Spleen (tissue), 11 donors: ENCODE data around the gene SNX27. TPM values are rescaled to one million over a fixed set of nuclear protein-coding genes. Genes with fewer than 3 reads are reported as not detected.
"Not testable (repeated sequence)": the region's sequence is repeated elsewhere in the genome, so short reads cannot be mapped to it uniquely, and the experiment has no call there.

ENCODE experiments used
- DNase-seq: peaks from one replicate; pipeline ENCODE4 v3.0.0-alpha.2; 2020
- H3K27ac ChIP-seq, 8 donors: fragments of 200-600 bp; sonication (generic) in 7 of 8; 1 replicate in 4 of 8; 2 replicates in 4 of 8; pipeline versions ENCODE4 v1.5.0 to v1.8.0; 2016 to 2021; ENCODE audit warnings: inconsistent platforms in 4 of 8, mild to moderate bottlenecking in 4 of 8, moderate library complexity in 1 of 8
- H3K27me3 ChIP-seq, 7 donors: fragments of 200-600 bp; sonication (generic) in 6 of 7; replicated peaks in 1 of 7; 1 replicate in 4 of 7; 2 replicates in 3 of 7; pipeline versions ENCODE4 v1.5.0 to v1.8.0; 2016 to 2021; ENCODE audit warnings: inconsistent platforms in 3 of 7, mild to moderate bottlenecking in 1 of 7
- H3K36me3 ChIP-seq, 6 donors: fragments of 200-600 bp; sonication (generic) in 5 of 6; 1 replicate in 4 of 6; 2 replicates in 2 of 6; pipeline versions ENCODE4 v1.5.0 to v1.8.0; 2016 to 2021; ENCODE audit warnings: inconsistent platforms in 2 of 6
- H3K4me1 ChIP-seq, 6 donors: fragments of 200-600 bp; sonication (generic) in 5 of 6; 1 replicate in 3 of 6; 2 replicates in 3 of 6; pipeline versions ENCODE4 v1.5.0 to v1.8.0; 2016 to 2021; ENCODE audit warnings: inconsistent platforms in 3 of 6
- H3K4me3 ChIP-seq, 8 donors: fragments of 200-600 bp; sonication (generic) in 7 of 8; 1 replicate in 4 of 8; 2 replicates in 4 of 8; pipeline versions ENCODE4 v1.5.0 to v1.8.0; 2016 to 2021; ENCODE audit warnings: inconsistent platforms in 4 of 8, mild to moderate bottlenecking in 4 of 8, moderate library complexity in 2 of 8
- H3K9me3 ChIP-seq, 8 donors: fragments of 200-600 bp; sonication (generic) in 7 of 8; 1 replicate in 4 of 8; 2 replicates in 4 of 8; pipeline versions ENCODE4 v1.5.0 to v1.8.0; 2016 to 2021; ENCODE audit warnings: inconsistent platforms in 4 of 8
- POLR2A ChIP-seq, 3 donors: fragments of 450-650 bp; IDR thresholded peaks; one replicate each; pipeline ENCODE4 v1.5.1; 2017; ENCODE audit warnings: antibody characterized with exemption in 3 of 3, mild to moderate bottlenecking in 1 of 3
- POLR2AphosphoS5 ChIP-seq, 3 donors: sonication (generic); formaldehyde crosslinking; IDR thresholded peaks; one replicate each; pipeline ENCODE4 v1.5.1; 2017; ENCODE audit warnings: antibody characterized with exemption in 3 of 3
- WGBS, 5 donors: extraction: QIAGEN DNeasy Blood & Tissue Kit in 3 of 5; methylation state at CpG; one replicate each; pipeline versions ENCODE4 v1.1.5 to v1.1.7; 2013 to 2018; 5-methylcytosine and 5-hydroxymethylcytosine counted together
- intact Hi-C: fragments of 100-400 bp; cut with DNase I; formaldehyde crosslinking; loops from one replicate; pipeline ENCODE4 v1.15.0; 2023; ENCODE audit warnings: low total_unique reads
- polyA plus RNA-seq, 3 donors: library from polyadenylated mRNA; stranded (reverse); fragments of 200-250 nt; gene quantifications; one replicate each; pipeline ENCODE4 v1.2.1, GENCODE V29; 2013
- total RNA-seq, 7 donors: library from RNA; depleted of rRNA in 3 of 7; stranded (reverse); fragments of >200 nt in 3 of 7; fragmentation: NEBNext Ultra II Directional in 4 of 7; extraction: Animal tissue kit (Norgen Biotek cat#: 25700) in 4 of 7; gene quantifications; one replicate each; pipeline versions ENCODE4 v1.1.0 to v1.2.1, GENCODE V29; 2016 to 2021
- TF ChIP-seq, protein P1 (sequence below), 11 experiments: fragments of 200-600 bp in 7 of 11; fragments of 450-650 bp in 4 of 11; sonication (generic) in 4 of 11; IDR thresholded peaks in 8 of 11; conservative IDR thresholded peaks in 3 of 11; 1 replicate in 7 of 11; 2 replicates in 4 of 11; pipeline versions ENCODE4 v1.4.0 to v1.8.0; 2016 to 2021; ENCODE audit warnings: antibody characterized with exemption in 11 of 11, inconsistent platforms in 4 of 11, mild to moderate bottlenecking in 1 of 11
- donor health status: healthy with polysubstance abuse.
- donor health status: DM: no; HTN: no; CAD: no; lungs with moderate emphysema.
- donor health status: DM: no; HTN: no; CAD: no.
- donor health status: Bipolar disorder and iron deficiency.
- donor health status: healthy.
- donor health status: DM: no; HTN: no; CAD: no.
- donor health status: DM: yes; HTN: yes; CAD: no.

Gene SNX27
- total and polyA plus RNA-seq, 10 donors = 3.1 to 69.6 (median 48.3) TPM

DNA sequence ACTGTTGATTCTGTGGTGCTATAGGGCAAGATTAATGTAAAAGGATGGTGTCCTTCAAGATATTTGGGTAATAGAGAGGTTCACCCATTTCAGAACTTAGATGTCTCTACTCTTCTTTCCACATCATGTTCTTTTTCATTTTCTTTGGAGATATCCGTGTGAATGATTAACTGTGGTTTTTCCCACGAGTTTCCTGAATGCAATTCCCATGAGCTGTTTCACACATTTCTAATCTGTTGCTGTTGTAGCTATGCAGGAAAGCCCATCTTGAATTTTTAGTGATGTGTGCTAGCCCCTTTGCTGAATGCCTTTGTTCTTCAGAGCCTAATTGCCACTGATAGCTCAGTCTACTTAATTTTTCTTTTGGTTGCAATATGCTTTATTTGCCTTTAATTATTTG, 27.6 kb downstream of the SNX27 start:
- DNase-seq = no peak
- Histone ChIP-seq H3K4me1 (peaks cover 4 to 39% (median 14%) of the 10 kb centered on the region in 6 donors), H3K4me3 (no peak overlapping the region), H3K9me3 (no peaks in the 10 kb centered on the region), H3K27me3 (no peaks in the 10 kb centered on the region), H3K36me3 (peaks cover 0 to 39% (median 4%) of the 10 kb centered on the region in 6 donors), H3K27ac (no peak overlapping the region)
- TF ChIP-seq, protein P1, sequence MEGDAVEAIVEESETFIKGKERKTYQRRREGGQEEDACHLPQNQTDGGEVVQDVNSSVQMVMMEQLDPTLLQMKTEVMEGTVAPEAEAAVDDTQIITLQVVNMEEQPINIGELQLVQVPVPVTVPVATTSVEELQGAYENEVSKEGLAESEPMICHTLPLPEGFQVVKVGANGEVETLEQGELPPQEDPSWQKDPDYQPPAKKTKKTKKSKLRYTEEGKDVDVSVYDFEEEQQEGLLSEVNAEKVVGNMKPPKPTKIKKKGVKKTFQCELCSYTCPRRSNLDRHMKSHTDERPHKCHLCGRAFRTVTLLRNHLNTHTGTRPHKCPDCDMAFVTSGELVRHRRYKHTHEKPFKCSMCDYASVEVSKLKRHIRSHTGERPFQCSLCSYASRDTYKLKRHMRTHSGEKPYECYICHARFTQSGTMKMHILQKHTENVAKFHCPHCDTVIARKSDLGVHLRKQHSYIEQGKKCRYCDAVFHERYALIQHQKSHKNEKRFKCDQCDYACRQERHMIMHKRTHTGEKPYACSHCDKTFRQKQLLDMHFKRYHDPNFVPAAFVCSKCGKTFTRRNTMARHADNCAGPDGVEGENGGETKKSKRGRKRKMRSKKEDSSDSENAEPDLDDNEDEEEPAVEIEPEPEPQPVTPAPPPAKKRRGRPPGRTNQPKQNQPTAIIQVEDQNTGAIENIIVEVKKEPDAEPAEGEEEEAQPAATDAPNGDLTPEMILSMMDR (IDR thresholded peaks at IDR 0.05 in 8 of 11, conservative IDR thresholded peaks at IDR 0.05 in 3 of 11) = no peak
- TF ChIP-seq POLR2AphosphoS5 (IDR thresholded peaks at IDR 0.05) (no peak), POLR2A (IDR thresholded peaks at IDR 0.05) (no peak)
- intact Hi-C loops = no loop called here
- 49 to 61% (median 55%) methylated on average over 2 of the region's 2 CpGs for WGBS, 5 donors

DNA sequence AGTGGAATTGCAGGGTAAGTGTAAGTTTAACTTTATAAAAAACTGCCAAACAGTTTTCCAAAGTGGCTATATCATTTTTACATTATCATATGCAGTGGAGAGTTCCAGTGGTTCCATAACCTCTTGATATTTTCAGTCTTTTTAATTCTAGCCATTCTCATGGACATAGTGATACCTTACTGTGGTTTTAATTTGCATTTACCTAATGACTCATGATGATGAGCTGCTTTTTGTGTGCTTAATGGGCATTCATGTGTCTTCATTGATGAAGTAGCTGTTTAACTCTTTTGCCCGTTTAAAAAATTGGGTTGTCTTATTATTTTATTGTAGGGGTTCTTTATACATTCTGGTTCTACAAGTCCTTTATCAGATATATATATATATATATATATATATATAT, 29.4 kb downstream of the SNX27 start:
- intact Hi-C loops = no loop called here
- no peak for DNase-seq
- H3K4me1 ChIP-seq = peaks cover 4 to 32% (median 11%) of the 10 kb centered on the region in 6 donors

DNA sequence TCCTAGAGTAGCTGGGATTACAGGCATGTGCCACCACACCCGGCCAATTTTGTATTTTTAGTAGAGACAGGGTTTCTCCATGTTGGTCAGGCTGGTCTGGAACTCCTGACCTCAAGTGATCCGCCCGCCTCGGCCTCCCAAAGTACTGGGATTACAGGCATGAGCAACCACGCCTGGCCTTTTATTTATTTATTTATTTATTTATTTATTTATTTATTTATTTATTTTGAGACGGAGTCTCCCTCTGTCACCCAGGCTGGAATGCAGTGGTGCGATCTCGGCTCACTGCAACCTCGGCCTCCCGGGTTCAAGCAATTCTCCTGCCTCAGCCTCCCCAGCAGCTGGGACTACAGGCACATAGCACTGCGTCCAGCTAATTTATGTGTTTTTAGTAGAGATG, 31.2 kb downstream of the SNX27 start:
- 92 to 100% (median 95%) methylated on average over 11 of the region's 11 CpGs for WGBS, 5 donors
- peaks cover 0 to 61% (median 4%) of the 10 kb centered on the region in 6 donors for H3K36me3 ChIP-seq
- H3K27me3 ChIP-seq, DNase-seq, H3K4me3 ChIP-seq, H3K27ac ChIP-seq, intact Hi-C loops: not testable (repeated sequence)
- H3K4me1 ChIP-seq = peaks cover 0 to 23% (median 5%) of the 10 kb centered on the region in 6 donors
- H3K9me3 ChIP-seq = peaks cover 0 to 11% (median 0%) of the 10 kb centered on the region in 8 donors

More for the DNA sequence above, 29.4 kb downstream of the SNX27 start:
- H3K4me3 ChIP-seq = no peak overlapping the region
- H3K9me3 ChIP-seq = peaks cover 0 to 8% (median 0%) of the 10 kb centered on the region in 8 donors
- no peaks in the 10 kb centered on the region for H3K27me3 ChIP-seq
- no peak overlapping the region for H3K27ac ChIP-seq
- peaks cover 0 to 57% (median 4%) of the 10 kb centered on the region in 6 donors for H3K36me3 ChIP-seq
- TF ChIP-seq POLR2AphosphoS5 (IDR thresholded peaks at IDR 0.05) (no peak), POLR2A (IDR thresholded peaks at IDR 0.05) (no peak)
- TF ChIP-seq, protein P1 (IDR thresholded peaks at IDR 0.05 in 8 of 11, conservative IDR thresholded peaks at IDR 0.05 in 3 of 11) = no peak
- WGBS, 5 donors = 90 to 97% (median 92%) methylated on average over 1 of the region's 1 CpG

DNA sequence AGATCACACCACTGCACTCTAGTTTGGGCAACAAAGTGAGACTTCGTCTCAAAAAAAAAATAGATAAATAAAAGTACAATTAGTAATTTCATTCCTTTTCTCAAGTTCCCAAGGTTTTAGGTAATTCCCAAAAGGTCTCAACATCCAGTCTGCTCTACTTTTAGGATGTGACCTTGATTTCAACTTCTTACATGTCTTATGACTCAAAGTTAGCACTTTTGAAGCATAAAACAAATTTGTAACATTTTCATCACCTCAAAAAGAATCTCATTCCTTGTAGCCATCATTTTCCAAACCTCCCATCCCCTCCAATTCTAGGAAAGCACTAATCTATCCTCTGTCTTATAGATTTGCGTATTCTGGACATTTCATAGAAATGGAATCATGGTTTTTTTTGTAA, 32.2 kb downstream of the SNX27 start:
- Histone ChIP-seq H3K4me1 (peaks cover 0 to 14% (median 2%) of the 10 kb centered on the region in 6 donors), H3K4me3 (no peak overlapping the region), H3K27ac (no peak overlapping the region), H3K9me3 (peaks cover 0 to 11% (median 0%) of the 10 kb centered on the region in 8 donors), H3K27me3 (no peaks in the 10 kb centered on the region), H3K36me3 (peaks cover 0 to 66% (median 4%) of the 10 kb centered on the region in 6 donors)
- intact Hi-C loops = no loop called here
- no peak for DNase-seq
- WGBS, 5 donors = 81 to 94% (median 89%) methylated on average over 2 of the region's 2 CpGs
- TF ChIP-seq, protein P1 (IDR thresholded peaks at IDR 0.05 in 8 of 11, conservative IDR thresholded peaks at IDR 0.05 in 3 of 11) = no peak
- TF ChIP-seq POLR2AphosphoS5 (IDR thresholded peaks at IDR 0.05) = no peak
- TF ChIP-seq POLR2A (IDR thresholded peaks at IDR 0.05) = no peak
